ENCODE results near the gene RAVER2.

Gene RAVER2

DNA sequence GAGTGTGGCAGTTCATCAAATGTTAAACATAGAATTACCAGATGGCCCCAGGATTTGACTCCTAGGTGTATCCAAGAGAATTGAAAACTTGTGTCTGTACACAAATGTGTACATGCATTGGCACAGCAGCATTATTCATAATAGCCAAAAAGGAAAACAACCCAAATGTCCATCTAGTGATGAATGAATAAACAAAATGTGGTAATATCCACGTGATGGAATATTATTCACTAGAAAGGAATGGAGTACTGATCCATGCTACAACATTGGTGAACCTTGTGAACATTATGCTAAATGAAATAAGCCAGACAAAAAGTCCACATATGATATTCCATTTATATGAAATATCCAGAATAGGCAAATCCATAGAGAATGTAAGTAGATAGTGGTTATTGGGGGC lies 77.7 kb downstream of the RAVER2 start:
- TF ChIP-seq ZNF274 (IDR thresholded peaks at IDR 0.05; ENCODE audit: low read depth, low read length), result no peak
- no peak overlapping the region for H3K4me3 ChIP-seq (ENCODE audit: low read length)

DNA sequence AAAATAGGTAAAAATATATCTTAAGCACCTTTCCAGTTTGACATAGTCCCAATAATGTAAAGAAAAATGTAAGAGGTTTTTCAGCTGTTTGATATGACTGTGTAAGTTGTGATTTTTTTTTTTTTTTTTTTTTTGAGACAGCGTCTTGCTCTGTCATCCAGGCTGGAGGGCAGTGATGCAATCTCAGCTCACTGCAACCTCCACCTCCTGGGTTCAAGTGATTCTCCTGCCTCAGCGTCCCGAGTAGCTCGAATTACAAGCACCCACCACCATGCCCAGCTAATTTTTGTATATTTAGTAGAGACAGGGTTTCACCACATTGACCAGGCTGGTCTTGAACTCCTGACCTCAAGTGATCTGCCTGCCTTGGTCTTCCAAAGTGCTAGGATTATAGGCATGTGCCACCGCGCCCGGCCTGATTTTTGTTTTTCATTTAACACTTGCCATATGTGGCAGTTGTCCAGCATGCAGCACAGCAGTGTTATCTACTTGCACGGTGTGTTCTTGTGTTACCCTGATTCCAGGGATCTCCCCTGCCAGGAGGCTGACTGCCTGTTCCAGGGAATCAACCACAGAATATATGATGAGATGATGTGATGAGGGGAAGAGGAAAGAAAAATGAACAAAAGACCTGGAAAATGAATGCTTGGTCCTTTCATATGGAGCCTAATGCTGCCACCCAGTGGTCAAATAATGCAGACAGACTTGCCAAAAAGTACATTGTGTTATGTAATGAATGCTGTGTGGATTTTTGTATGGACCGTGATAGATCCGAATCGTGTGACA lies 79.0 kb downstream of the RAVER2 start:
- no peak for TF ChIP-seq ZNF274 (IDR thresholded peaks at IDR 0.05; ENCODE audit: low read depth, low read length)
- H3K4me3 ChIP-seq (ENCODE audit: low read length), result no peak overlapping the region

DNA sequence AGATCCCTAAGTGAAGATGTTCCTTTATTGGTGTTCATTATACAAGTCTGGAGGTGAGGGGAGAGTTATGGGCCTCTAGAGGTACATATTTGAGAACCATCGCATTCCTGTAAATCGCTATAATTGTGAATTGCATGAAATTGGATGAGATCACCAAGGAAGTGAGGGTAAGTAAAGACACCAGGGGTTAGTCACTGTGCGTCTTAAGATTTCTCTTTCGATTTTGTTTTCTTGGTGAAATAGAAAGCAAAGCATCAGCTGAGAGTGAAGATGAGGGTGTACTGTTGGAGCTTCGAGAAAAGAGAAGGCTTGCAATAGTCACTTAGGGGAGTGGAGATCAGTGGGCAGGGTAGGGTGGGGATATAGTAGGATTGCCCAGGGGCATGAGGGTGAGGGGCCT lies 82.1 kb downstream of the RAVER2 start:
- no peak for TF ChIP-seq ZNF274 (IDR thresholded peaks at IDR 0.05; ENCODE audit: low read depth, low read length)

DNA sequence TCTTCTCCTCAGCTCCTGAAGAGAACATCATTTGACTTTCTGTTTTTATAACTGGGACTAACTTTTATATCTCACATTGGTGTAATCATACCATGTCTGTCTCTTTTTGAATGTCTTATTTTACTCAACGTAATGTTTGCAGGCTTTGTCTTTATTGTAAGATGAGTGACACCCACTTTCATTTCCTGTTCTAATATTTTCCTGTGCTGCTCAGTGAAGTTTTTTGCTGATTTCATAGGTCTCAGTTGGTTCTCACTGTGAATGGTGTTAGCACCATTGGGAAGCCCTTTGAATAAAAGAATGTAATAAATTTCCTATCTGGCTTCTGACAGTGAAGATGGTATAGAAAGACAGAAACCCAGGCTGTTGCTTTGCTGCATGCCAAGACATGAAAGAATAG lies 84.0 kb downstream of the RAVER2 start:
- no peak overlapping the region for H3K4me3 ChIP-seq (ENCODE audit: low read length)
- TF ChIP-seq ZNF274 (IDR thresholded peaks at IDR 0.05; ENCODE audit: low read depth, low read length), result no peak

More for the DNA sequence above, 82.1 kb downstream of the RAVER2 start:
- H3K4me3 ChIP-seq (ENCODE audit: low read length), result no peak overlapping the region

DNA sequence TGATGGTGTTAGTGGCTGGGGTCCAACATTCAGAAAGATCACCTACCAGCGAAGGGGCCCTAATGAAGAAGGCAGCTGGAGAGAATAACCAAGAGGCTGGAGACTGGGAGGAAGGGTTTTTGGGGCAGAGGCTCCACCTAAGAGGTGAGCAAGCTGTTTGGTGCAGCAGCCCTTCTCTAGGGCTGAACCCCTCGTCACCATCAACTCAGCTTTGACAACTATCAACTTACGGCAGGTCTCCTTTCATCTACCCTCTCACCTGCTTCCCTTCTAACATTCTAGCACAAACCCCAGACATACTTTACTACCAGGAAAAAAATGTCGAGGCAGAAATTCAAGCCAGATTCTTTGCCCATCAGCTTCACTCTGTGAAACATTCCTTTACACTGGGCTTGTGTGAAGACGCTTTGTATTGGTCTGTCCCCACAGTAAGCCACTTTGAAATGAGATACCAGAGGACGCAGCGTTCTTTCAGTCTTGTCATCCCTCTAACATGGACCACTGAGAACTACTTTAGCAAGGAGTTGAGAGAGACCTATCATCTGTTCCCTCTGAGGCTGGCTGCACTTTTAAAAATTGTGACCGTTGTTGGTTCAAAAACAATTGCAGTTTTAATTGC lies 84.6 kb downstream of the RAVER2 start:
- no peak overlapping the region for H3K4me3 ChIP-seq (ENCODE audit: low read length)
- no peak for TF ChIP-seq ZNF274 (IDR thresholded peaks at IDR 0.05; ENCODE audit: low read depth, low read length)

DNA sequence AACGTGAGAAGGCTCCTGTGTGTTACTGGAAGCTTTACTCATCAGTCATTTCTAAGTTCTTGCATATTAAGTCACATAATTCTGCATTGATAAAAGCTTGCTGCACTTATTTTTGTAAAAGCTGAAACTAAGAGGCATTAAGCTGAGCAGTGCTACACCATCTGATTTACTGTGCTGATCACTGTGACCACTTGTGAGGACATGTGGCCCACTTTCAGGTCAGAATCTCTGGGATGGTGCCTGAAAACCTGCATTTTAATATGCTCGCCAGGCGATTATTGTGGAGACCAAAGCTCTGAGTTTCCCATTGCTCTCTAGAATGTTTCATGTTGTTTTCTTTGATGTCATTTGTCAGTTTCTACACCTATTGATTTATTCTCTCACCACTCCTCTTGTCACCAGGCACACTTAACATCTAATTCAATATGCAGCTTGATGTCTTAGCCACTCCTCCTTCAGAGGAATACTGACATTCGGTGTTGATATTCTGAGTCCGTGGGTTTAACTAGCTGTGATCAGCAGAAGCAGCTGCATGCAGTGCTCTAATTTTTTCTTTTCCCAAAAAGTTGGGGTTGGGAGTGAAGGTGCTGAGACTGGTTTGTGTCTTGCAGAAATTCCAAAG lies 85.3 kb downstream of the RAVER2 start:
- H3K4me3 ChIP-seq (ENCODE audit: low read length), result no peak overlapping the region
- no peak for TF ChIP-seq ZNF274 (IDR thresholded peaks at IDR 0.05; ENCODE audit: low read depth, low read length)

DNA sequence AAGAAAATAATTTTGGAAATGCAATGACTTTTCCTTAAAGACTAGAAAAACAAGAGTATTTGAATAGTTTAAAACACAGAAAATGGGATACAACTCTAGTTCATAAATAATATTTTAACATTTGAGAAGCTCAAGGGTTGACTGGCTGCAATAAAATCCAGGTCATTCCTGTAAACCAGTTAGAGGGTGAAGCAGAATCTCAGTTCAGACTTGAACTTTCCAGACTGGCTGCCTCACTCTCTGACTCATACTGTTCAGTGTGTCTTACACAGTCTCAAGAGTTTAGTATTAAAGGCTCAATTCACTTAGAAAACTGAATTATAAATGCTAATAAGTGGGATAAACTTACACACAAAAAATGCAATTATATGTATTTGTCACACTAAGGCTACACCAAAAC lies 89.9 kb downstream of the RAVER2 start:
- TF ChIP-seq ZNF274 (IDR thresholded peaks at IDR 0.05; ENCODE audit: low read depth, low read length), result no peak
- H3K4me3 ChIP-seq (ENCODE audit: low read length), result no peak overlapping the region

DNA sequence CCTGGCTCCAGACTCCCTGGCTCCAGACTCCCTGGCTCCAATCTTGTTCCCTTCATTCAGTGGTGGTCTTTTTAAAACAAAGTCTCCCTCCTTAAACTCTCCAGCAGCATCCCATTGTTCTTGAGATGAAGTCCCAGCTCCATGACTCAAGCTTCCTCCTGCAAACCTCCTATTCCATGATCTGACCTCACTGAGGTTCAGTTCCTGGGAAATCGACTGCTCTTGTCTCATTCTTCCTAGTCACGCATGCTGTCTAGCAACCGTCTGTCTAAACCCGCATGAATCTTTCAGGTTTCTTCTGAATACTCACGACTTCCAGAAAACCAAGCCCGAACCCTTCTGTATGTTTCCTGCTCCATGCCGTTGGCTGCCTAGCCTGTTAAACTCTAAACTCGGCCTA lies 91.9 kb downstream of the RAVER2 start:
- H3K4me3 ChIP-seq (ENCODE audit: low read length), result no peak overlapping the region
- no peak for TF ChIP-seq ZNF274 (IDR thresholded peaks at IDR 0.05; ENCODE audit: low read depth, low read length)

DNA sequence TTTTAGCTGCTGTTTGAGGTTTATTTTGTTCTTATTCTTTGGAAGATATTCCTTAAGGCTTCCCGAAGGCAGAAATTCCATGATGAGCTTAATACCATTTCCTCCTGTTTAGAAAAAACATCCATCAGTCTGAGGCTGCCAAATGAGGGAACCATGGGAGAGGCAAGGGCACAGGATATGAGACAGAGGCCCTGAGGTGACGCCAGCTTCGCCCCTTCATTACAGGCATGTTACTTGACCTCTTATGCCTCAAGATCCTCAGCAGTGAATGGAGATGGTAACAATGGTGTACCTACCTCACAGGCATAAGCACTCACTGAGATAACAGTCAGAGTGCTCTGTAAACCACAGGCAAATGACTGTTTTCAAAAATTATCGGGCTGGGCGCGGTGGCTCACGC lies 93.6 kb downstream of the RAVER2 start:
- no peak overlapping the region for H3K4me3 ChIP-seq (ENCODE audit: low read length)
- no peak for TF ChIP-seq ZNF274 (IDR thresholded peaks at IDR 0.05; ENCODE audit: low read depth, low read length)

DNA sequence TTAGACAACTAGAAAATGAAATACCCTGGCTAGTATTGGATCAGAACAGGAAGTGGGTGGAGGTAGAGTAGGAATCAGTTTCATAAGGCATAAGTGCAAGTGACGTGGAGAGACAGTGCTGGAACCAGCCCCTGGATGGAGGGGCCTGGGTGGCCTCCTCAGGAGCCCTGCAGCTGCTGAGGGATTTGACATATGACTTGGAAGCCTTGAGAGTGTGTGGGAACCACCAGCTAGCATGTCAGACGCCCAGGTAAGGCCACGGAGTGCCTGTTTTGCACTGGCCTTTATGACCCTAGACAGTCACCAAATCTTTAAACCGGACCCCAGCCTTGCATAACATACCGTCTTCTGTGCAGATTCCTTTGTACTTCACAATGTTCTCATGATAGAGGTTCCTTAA lies 94.4 kb downstream of the RAVER2 start:
- H3K4me3 ChIP-seq (ENCODE audit: low read length), result no peak overlapping the region
- no peak for TF ChIP-seq ZNF274 (IDR thresholded peaks at IDR 0.05; ENCODE audit: low read depth, low read length)

DNA sequence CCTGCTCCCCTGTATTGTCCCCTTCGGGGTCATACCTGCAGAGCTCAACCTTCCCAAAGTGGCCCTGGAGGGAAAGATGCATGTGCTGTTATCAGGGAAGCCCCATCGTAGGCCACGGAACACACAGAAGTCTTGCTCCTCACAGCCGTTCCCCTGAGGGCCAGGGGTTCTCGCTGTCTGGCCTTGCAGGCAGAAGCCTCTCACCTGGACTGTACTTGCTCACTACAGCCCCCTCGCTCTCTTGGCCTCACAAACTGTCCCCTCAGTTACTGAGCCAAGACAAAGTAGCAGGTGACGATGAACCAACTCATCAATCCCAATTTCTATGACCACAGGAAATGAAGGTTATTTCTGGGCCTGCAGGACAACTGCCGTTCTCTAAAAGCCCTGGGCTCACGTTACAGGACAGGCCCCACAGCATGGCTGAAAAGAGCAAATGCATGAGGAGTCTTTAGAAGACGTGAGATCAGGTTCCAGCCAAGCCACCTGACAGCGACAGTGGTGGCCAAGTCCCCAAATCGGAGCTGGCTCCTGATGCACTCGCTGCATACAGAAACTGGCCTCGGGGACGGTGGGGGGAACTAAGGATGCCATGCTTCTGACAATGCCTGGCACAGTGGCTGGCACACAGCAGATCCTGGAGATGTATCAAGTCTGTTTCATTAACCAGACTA lies 95.0 kb downstream of the RAVER2 start:
- no peak for TF ChIP-seq ZNF274 (IDR thresholded peaks at IDR 0.05; ENCODE audit: low read depth, low read length)
- no peak overlapping the region for H3K4me3 ChIP-seq (ENCODE audit: low read length)

DNA sequence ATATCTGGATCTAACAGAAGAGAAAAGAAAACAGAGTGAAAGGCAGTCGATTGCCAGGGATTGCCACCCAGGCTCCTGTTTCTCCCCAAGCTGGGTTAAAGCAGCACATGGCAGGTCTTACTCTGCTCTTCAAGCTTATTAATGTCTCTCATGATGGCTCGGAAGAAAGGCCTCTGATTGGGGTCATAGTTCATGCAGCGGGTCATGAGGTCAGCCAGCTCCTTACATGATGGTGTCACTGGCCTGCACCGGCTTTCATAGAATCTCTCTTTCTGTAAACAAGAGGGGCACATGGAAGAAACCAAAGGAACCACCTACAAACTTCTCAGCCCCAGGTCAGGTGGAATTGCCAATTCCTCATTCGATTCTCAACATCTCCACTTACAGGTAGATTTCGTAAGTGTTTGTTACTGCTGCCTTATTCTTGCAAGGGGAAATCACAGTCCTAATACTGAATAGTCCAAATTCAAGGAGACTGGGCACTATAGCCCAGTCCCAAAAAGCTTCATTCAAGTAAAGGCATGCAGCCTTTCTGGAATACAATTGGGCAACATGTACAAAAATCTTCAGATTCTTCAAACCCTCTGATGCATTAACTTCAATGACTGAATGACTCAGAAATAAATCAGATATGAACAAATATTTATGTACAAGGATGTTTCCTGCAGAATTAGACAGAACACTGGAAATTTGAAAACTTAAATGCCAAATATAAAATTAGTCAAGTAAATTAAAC lies 96.6 kb downstream of the RAVER2 start:
- no peak for TF ChIP-seq ZNF274 (IDR thresholded peaks at IDR 0.05; ENCODE audit: low read depth, low read length)

DNA sequence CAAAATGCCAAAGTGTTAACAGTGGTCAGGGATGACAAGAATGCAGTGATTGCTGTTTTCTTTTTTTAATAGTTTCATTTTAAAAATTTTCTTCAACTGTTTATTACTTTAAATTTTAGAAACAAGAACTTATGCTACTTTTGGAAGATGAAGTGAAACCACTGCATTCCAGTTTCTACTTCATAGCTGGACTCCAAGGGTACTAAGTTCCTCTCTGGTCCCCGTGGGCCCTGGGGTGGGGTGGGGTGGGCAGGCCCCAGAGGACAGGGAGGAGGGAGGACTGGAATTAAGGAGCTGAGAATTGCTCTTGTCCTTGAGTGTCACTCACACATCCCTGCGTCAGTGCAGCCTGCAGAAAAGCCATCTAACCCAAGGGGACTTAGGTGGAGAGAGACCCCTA lies 97.3 kb downstream of the RAVER2 start:
- TF ChIP-seq ZNF274 (IDR thresholded peaks at IDR 0.05; ENCODE audit: low read depth, low read length), result no peak
- no peak overlapping the region for H3K4me3 ChIP-seq (ENCODE audit: low read length)

More for the DNA sequence above, 96.6 kb downstream of the RAVER2 start:
- no peak overlapping the region for H3K4me3 ChIP-seq (ENCODE audit: low read length)

DNA sequence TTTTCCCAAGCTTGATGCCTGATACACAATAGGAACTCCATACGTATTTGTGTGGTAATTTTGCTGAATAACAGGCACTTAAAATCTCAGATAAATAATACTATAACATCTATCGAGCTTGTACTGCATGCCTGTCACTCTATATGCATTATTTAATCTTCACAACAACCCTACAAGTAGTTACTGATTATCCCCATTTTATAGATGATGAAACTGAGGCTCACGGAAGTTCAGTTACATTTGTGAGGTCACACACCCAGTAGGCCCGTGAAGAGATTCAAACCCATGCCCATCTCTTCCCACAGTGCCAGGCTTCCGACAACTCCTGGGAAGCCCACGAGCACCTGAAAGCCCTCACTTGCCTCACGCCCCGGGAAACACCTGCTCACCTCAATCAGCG lies 98.8 kb downstream of the RAVER2 start:
- H3K4me3 ChIP-seq (ENCODE audit: low read length), result no peak overlapping the region
- TF ChIP-seq ZNF274 (IDR thresholded peaks at IDR 0.05; ENCODE audit: low read depth, low read length), result no peak

Data from GM08714 (cell line).